ENCODE data around the gene ASXL1. TPM values are rescaled to one million over a fixed set of nuclear protein-coding genes. Genes with fewer than 3 reads are reported as not detected.

Gene ASXL1
- polyA plus RNA-seq (2011; rRNA removed) (36.0 and 41.8 TPM in 2 replicates), polyA plus RNA-seq (2017; fragmentation: RNase III; extraction: RNeasy Plus Mini Kit Qiagen cat#74134 plus additional on column Dnase treatment) (35.7 to 40.3 TPM (median 40.1 TPM) in 3 replicates), polyA minus RNA-seq (2011; rRNA and poly(A)+ RNA removed) (69.6 and 72.3 TPM in 2 replicates)
- 23.7 and 26.2 TPM in 2 replicates for polyA plus RNA-seq (2012; cell fraction: cytosol; rRNA removed)
- 99.3 and 131 TPM in 2 replicates for polyA plus RNA-seq (2012; cell fraction: nucleus; rRNA removed)

- H3K4me2 ChIP-seq, result peak within 1 kb of the TSS; percentile 91
- DNase-seq (ENCODE audit: low read depth in 1 of 2, low spot score in 1 of 2), result peak; percentile 94 to 98
- peak; percentile 86 to 96 for ATAC-seq
- POLR2A ChIA-PET, result interaction anchor here (0.6 to 1.2 kb wide), 6 partner anchors 12 to 1551 kb away, joined by 3 to 8 read pairs (median 3); no protein-coding TSS in a partner anchor
- H3K4me3 ChIP-seq, result peak within 1 kb of the TSS; percentile 73
- 2% methylated on average over 40 of the region's 83 CpGs for WGBS (ENCODE audit: missing lambda C conversion rate)
- H3K27ac ChIP-seq, result peak within 1 kb of the TSS; percentile 98 to 100
- no peaks in the 10 kb centered on the region for H3K9me3 ChIP-seq
- CTCF ChIA-PET, result interaction anchor here (0.7 to 1.0 kb wide), 3 partner anchors 31 to 295 kb away, joined by 3 to 4 read pairs (median 3); no protein-coding TSS in a partner anchor
- peaks cover 59% of the 10 kb centered on the region for H3K4me1 ChIP-seq
- no peak for FAIRE-seq
- TF ChIP-seq PHF8 (IDR thresholded peaks at IDR 0.05; ENCODE audit: borderline replicate concordance, low read depth), result peak; percentile 51; the same call in 1 of the 2 replicates
- TF ChIP-seq ZSCAN20 (CRISPR knock-in tag; IDR thresholded peaks at IDR 0.05), result no peak
- TF ChIP-seq NFE2L2 (conservative IDR thresholded peaks at IDR 0.05; ENCODE audit: low read length), result no peak
- TF ChIP-seq FOSL2 (IDR thresholded peaks at IDR 0.05), result no peak
- TF ChIP-seq FOSL2 (CRISPR knock-in tag; IDR thresholded peaks at IDR 0.05), result no peak
- 0 out of 3 replicates have a peak, but pooled peaks have one; percentile 7 for TF ChIP-seq SMC3 (IDR thresholded peaks at IDR 0.05)
- no peak for TF ChIP-seq FOSB (CRISPR knock-in tag; IDR thresholded peaks at IDR 0.05)
- TF ChIP-seq MAX (IDR thresholded peaks at IDR 0.05), result peak; percentile 54
- TF ChIP-seq BCL3 (IDR thresholded peaks at IDR 0.05), result no peak; the same call in 2 of the 3 replicates
- TF ChIP-seq CBX8 (IDR thresholded peaks at IDR 0.05), result no peak
- TF ChIP-seq JUN (IDR thresholded peaks at IDR 0.05), result no peak; a peak in 1 of 5 replicates
- TF ChIP-seq EHMT2 (IDR thresholded peaks at IDR 0.05; ENCODE audit: low read depth), result no peak
- no peak for TF ChIP-seq NPAS2 (CRISPR knock-in tag; IDR thresholded peaks at IDR 0.05; ENCODE audit: borderline replicate concordance)
- peak; percentile 100 for TF ChIP-seq REST (IDR thresholded peaks at IDR 0.05)
- no peak for TF ChIP-seq KDM1A (IDR thresholded peaks at IDR 0.05; ENCODE audit: low read depth)
- TF ChIP-seq ZNF302 (CRISPR knock-in tag; IDR thresholded peaks at IDR 0.05), result no peak
- no peak for TF ChIP-seq EP300 (IDR thresholded peaks at IDR 0.05)
- no peak for TF ChIP-seq POLR2AphosphoS2 (conservative IDR thresholded peaks at IDR 0.05; ENCODE audit: low read length)
- TF ChIP-seq MYC (IDR thresholded peaks at IDR 0.05; ENCODE audit: borderline replicate concordance, low read length), result peak; percentile 43; the same call in 1 of the 2 replicates
- TF ChIP-seq POLR2A (IDR thresholded peaks at IDR 0.05; ENCODE audit: low read length), result peak; percentile 49
- TF ChIP-seq BHLHE40 (IDR thresholded peaks at IDR 0.05; ENCODE audit: low read depth, low read length), result no peak
- TF ChIP-seq CTCF (IDR thresholded peaks at IDR 0.05), result no peak
- TF ChIP-seq PBX3 (IDR thresholded peaks at IDR 0.05), result peak; percentile 13; the same call in 1 of the 2 replicates
- TF ChIP-seq HOXB13 (CRISPR knock-in tag; IDR thresholded peaks at IDR 0.05; ENCODE audit: low read depth), result no peak
- no peak for TF ChIP-seq ZFP36 (IDR thresholded peaks at IDR 0.05; ENCODE audit: borderline replicate concordance, partially characterized antibody)
- peak; percentile 53; the same call in 1 of the 2 replicates for TF ChIP-seq TFCP2L1 (CRISPR knock-in tag; IDR thresholded peaks at IDR 0.05)
- peak; percentile 80 for TF ChIP-seq GATA3 (IDR thresholded peaks at IDR 0.05; ENCODE audit: borderline replicate concordance)
- TF ChIP-seq ELK1 (IDR thresholded peaks at IDR 0.05; ENCODE audit: low read depth, low read length), result no peak
These were observed at the start of gene ASXL1 for GRCh38 chr20:32357869-32358631. Gene ASXL1 (plus strand): TSS chr20:32358331. CDS start chr20:32358776, 445 bp downstream.
